HL-60 (cell line): ENCODE measurements around the gene DCBLD1.
A peak's percentile ranks its signal among the peaks of the same experiment; 100 is the strongest.

Experiments used
- POLR2AphosphoS5 ChIP-seq: IDR thresholded peaks from 2 replicates; pipeline ENCODE4 v1.6.1; 2012; ENCODE audit warnings: low read depth
- REST ChIP-seq: IDR thresholded peaks from 2 replicates; pipeline ENCODE4 v1.6.1; 2012; ENCODE audit warnings: low read depth; ENCODE audit not compliant: insufficient replicate concordance
- SPI1 ChIP-seq: IDR thresholded peaks from 2 replicates; pipeline ENCODE4 v1.6.1; 2012; ENCODE audit warnings: low read depth, mild to moderate bottlenecking, borderline replicate concordance
- TF ChIP-seq, protein P1 (sequence below): IDR thresholded peaks from one replicate; pipeline ENCODE4 v1.5.1; 2011; ENCODE audit warnings: low read length, control low read depth, inconsistent platforms; ENCODE audit not compliant: insufficient read depth

- TF ChIP-seq, protein P1, sequence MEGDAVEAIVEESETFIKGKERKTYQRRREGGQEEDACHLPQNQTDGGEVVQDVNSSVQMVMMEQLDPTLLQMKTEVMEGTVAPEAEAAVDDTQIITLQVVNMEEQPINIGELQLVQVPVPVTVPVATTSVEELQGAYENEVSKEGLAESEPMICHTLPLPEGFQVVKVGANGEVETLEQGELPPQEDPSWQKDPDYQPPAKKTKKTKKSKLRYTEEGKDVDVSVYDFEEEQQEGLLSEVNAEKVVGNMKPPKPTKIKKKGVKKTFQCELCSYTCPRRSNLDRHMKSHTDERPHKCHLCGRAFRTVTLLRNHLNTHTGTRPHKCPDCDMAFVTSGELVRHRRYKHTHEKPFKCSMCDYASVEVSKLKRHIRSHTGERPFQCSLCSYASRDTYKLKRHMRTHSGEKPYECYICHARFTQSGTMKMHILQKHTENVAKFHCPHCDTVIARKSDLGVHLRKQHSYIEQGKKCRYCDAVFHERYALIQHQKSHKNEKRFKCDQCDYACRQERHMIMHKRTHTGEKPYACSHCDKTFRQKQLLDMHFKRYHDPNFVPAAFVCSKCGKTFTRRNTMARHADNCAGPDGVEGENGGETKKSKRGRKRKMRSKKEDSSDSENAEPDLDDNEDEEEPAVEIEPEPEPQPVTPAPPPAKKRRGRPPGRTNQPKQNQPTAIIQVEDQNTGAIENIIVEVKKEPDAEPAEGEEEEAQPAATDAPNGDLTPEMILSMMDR: no peak
- TF ChIP-seq REST: no peak
- TF ChIP-seq POLR2AphosphoS5: no peak
- TF ChIP-seq SPI1: peak; percentile 97
Observed at GRCh38 chr6:117469356-117469755, 13.1 kb upstream of the DCBLD1 start.
